Posterior vena cava (tissue), 2 donors: ENCODE measurements around the gene PYY. TPM values are rescaled to one million over a fixed set of nuclear protein-coding genes. Genes with fewer than 3 reads are reported as not detected.
A peak's percentile ranks its signal among the peaks of the same experiment; 100 is the strongest.
"Not testable (repeated sequence)": the region's sequence is repeated elsewhere in the genome, so short reads cannot be mapped to it uniquely, and the experiment has no call there.

Experiments
- DNase-seq: peaks from one replicate; pipeline ENCODE4 v3.0.0-alpha.2; 2020; ENCODE audit warnings: low spot score
- intact Hi-C, 2 donors: fragments of 100-400 bp; cut with DNase I; formaldehyde crosslinking; loops; one replicate each; pipeline versions ENCODE4 v1.14.1 to v1.14.2; 2022 to 2023
- total RNA-seq, 2 donors: library from RNA; stranded (reverse); fragmentation: NEBNext Ultra II Directional; extraction: Animal tissue kit (Norgen Biotek cat#: 25700); gene quantifications; one replicate each; pipeline ENCODE4 v1.2.1, GENCODE V29; 2021
- donor health status: DM: yes; HTN: yes; CAD: no.
- donor health status: DM: yes; HTN: yes; CAD: no.

PYY gene
- total RNA-seq, 2 donors from 2014 or later: not detected

- DNase-seq, intact Hi-C loops: not testable (repeated sequence)
Observed at GRCh38 chr17:43927929-43928328, 25.8 kb downstream of the PYY start.

DNA sequence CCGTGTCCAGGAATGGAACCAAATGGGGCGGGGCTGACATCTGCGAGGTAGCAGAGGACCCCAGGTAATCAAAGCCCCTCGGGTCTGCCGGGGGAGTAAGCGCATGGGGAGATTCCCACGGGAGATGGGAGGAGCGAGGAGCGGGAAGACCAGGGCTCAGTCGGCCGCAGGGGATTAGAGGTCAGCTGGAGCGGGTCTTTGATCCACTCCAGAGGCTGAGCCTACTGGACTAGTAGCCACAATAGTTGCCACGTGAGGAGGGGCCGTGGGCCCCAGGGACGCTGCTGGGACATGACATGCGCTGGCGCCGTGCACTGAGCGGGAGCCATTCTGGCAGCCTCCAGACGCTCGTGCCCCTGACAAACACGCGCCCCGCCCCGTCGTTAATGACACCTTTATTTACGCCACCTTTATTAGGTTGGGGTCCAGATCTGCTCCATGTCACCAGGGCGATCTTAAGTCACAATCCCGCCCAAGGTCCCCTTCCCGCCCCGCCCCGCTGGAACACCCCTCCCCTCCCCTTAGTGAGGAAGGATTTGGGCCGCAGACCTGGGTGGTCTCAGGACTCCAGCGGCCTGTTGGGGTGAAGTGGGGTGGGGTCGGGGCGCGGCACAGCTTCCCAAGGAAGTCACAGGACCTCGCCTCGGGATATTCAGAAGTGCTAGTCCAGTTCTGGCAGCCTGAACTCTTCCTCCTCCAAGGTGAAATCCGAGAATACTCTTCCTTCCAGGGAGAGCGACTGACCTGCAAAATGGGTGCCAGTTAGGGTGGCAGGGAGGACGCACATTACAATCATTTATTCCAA is 26.5 kb downstream of the PYY start:
- intact Hi-C loops: no loop called here
- no peak for DNase-seq

DNA sequence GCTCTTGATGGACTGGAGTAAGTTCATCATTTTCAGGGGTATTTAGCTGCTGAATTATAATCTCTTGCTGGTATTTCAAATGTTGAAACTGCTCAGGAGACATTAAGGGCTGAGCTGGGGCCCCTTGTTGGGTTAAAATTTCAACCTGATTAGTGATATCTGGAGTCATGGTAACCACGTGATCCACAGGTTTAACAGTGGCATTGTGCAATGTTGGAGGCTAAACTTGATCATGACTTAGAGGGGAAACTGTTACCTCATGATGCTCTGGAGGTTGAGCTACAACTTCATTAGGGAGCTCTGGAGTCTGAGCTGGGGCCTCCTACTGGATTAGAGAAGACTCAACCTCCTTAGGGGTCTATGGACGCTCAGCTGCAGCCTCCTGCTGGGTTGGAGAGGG is 29.2 kb downstream of the PYY start:
- no peak for DNase-seq
- intact Hi-C loops: no loop called here

DNA sequence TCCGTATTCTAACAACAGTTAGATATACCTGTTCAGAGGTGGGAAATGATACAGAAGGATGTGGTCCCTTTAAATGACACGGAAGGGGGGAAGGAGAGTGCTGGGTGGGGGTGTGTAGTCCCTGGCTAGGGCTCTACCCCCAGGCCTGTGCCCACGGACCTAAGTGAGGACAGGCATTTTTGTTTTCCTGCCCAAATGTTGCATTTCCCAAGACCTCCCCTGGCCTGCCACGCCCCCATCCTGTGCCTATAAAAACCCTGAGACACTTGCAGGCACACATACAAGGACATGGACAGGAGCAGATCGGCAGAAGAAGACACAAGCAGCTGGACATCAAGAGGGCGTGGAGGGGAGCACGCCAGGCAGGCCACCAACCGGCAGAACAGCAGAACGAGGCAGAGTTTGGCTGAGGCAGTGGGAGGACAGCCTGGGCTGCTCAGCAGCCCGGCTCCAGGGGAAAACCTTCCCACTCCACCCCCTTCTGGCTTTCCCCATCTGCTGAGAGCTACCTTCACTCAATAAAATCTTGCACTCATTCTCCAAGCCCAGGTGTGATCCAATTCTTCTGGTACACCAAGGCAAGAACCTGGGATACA is 33.1 kb downstream of the PYY start:
- no peak for DNase-seq
- intact Hi-C loops: loop anchor here in 1 of 2 donors (1.0 kb wide), 1 partner anchor 21 kb away; no protein-coding TSS in a partner anchor

DNA sequence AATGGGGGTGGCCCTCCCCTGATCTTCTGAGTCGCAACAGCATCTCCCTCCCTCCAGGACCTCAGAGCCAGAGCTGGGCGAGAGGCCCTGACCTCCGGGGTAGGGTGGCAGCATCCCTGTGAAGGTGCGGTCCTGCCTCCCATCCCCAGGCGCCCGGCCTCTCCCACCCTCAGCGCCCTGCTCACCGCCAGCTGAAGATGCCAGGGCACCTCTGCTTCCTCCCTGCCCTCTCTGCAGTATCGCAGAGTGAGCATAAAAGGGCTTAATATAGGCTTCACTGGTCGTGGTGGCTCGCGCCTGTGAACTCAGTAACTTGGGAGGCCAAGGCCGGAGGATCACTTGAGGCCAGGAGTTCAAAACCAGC is 35.7 kb downstream of the PYY start:
- intact Hi-C loops: no loop called here
- DNase-seq: no peak

GRCh38 chr17:43917348-43918025 is 36.3 kb downstream of the PYY start:
- intact Hi-C loops: no loop called here
- DNase-seq: no peak

- intact Hi-C loops: no loop called here
- no peak for DNase-seq
Observed at GRCh38 chr17:43917016-43917347, 36.8 kb downstream of the PYY start.

GRCh38 chr17:43916385-43916784 is 37.4 kb downstream of the PYY start:
- intact Hi-C loops: no loop called here
- no peak for DNase-seq

DNA sequence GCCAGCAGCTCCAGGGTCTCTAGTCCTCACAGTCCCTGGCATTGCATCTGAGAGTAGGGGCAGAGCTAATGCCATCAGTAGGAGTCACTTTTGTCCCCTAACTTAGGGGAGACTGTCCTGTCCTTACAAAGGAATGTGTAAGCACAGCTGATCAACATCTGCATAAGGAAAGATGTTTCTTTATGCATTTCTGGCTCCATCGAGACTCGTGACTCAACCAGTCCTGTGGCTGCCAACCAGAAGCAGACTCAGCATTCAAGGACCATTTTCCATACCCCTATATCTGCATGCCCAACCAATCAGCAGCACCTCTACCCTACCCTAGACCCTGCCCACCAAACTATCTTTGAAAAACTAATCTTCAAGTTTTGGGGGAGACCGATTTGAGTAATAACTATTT is 38.2 kb downstream of the PYY start:
- no peak for DNase-seq
- intact Hi-C loops: no loop called here

DNA sequence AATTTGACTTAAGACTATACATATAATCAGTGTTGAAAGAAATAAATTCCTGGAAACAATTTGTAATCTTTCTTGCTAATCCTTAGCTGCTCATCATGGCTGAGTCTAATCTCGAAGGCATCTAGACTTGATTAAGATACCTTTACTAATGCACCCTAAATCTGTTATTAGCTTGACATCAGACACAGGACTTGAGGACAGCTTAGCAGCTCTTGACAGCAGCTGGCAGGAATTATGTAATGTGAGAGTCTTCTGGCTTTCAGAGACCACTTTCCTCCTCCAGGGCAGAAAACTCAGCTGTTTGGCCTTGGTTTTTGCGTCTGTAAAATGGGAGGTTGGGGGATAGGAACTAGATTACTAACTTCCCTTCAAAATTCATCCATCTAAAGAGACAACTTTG is 39.3 kb downstream of the PYY start:
- no peak for DNase-seq
- intact Hi-C loops: no loop called here

DNA sequence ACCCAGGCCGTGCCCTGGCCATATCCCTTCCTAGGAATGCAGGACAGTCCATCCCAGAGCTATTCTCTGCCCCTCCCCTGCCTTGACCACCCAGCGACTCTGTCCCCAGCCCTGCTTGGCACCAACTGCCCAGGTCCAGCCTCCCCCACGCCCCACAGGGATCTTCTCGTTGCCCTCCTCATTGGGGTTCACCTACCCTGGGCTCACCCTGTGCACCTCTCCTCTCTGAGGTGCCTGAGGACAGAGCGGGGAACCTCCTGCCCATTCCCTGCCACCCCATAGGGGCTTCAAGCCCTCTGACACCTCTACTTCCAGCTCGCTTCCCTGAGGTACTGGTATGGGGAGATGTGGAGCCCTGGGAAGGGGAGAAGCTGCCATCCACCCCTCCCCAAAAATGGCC is 40.2 kb downstream of the PYY start:
- intact Hi-C loops: no loop called here
- DNase-seq: no peak

DNA sequence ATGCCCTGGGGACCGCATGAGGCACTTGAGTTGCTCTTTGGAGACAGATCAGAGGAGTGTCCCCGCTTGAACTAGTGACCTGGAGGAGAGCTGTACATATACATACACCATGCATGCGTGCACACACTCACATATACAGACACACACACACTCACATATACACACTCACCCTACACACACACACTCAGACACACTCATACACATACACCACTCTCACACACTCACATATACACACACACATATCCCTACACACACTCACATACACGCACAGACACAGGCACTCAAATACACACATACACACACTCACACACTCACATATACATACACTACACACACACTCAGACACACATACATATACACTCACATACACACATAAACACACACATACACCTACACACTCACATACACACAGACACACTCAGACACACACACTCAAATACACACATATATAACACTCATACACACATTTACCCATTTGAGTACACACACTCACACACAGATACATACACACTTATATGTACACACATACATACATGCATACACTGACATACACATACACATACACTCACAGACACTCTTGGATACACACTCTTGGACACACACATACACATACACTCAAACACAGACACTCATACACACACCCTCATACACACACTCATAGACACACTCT is 41.0 kb downstream of the PYY start:
- DNase-seq: no peak
- intact Hi-C loops: no loop called here

GRCh38 chr17:43911904-43912303 is 41.8 kb downstream of the PYY start:
- intact Hi-C loops: no loop called here
- DNase-seq: no peak

DNA sequence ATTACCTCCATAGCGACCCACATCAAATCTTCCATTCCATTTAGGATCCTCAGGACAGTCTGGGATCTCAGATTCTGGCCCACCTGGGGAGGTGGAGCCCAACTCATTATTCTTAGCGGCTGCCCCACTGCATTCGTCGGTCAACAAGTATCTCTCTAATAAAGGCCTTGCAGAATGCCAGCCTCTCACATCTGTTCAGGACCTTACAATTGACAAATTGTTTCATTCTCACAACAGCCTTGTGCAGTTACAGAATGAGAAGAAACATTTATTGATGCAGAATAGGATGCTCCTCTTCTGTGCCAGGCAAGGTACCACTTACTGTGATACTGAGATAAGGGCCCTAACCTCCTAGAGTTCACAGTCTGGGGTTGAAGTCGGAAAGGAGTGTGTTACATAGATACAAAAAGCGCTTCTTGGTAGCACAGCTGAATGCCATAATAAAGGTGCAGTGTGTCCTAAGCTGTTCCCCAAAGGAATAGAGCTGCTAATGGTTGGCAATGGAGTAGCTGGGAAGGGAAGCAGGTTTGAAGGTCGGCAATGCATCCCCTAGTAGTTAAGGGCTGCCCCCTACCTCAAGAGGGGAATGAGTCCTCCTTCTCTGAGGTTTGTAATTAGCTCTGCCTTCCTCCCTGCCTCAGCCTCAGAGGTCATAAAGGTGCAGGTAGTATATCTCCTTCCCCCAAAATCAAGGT is 44.1 kb downstream of the PYY start:
- intact Hi-C loops: no loop called here
- no peak for DNase-seq

DNA sequence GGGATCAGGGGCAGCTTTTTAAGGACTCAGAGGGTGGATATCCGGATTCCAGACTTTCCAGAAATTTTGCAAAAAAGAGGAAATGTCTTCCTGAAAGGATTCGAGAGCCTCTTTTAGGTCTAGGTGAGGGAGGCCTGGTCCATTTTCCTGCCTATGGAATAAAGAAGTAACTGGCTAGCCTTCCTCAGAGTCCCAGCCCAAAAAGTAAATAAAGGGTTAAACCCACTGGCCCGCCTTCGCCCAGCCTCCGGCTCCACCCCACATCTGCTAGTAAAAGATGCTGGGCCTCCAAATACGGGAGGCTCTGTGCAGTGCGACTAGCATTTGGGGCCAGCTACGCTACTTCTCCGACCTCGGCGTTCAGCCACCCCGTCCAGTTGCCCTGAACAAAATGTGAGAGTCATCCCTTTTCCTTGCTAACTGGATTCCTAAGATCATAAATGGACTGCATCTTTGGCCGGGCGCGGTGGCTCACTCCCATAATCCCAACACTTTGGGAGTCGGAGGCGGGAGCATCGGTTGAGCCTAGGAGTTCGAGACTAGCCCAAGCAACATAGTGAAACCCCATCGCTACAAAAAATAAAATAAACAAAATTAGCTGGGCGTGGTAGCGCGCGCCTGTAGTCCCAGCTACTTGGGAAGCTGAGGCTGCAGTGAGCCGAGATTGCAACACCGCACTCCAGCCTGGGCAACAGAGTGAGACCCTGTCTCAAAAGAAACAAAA is 45.6 kb downstream of the PYY start:
- intact Hi-C loops: no loop called here
- DNase-seq: peak; percentile 93

- intact Hi-C loops: no loop called here
- peak; percentile 93 for DNase-seq
Observed at GRCh38 chr17:43907425-43907981, 46.2 kb downstream of the PYY start, which contains the start of gene MPP2. MPP2 (minus strand) TSS chr17:43907536; CDS start chr17:43904460, 3,076 bp downstream.

GRCh38 chr17:43906951-43907424 is 46.8 kb downstream of the PYY start:
- DNase-seq: no peak
- intact Hi-C loops: no loop called here
